K562 (cell line): Measurements from ENCODE around the gene SSH3. TPM values are rescaled to one million over a fixed set of nuclear protein-coding genes. Genes with fewer than 3 reads are reported as not detected.

Source experiments
- ATAC-seq: fragments of 200-7000 bp; cut with Tn5 transposase; 3 replicates; pipeline ENCODE4 v1.9.1; 2020; ENCODE audit warnings: moderate library complexity
- BruUV-seq: library from RNA; stranded (reverse); fragments of 400-500 nt; replicated peaks from 2 replicates; lab custom pipeline; 2021; lab: Mats Ljungman, UMichigan
- CTCF ChIA-PET: fragments of 300-600 bp; formaldehyde crosslinking; extraction: SDS; loops from one replicate; lab custom pipeline; 2021; ENCODE audit warnings: low intra/inter-chr PET ratio; lab: Yijun Ruan, JAX
- POLR2A ChIA-PET: fragments of 300-600, 350-650 bp; sonication (Branson Sonifier 250); formaldehyde crosslinking; extraction: SDS; loops from one replicate; lab custom pipeline; 2021; ENCODE audit warnings: antibody characterized with exemption, inconsistent platforms; lab: Yijun Ruan, JAX
- DNase-seq, 4 experiments: peaks; one replicate each; pipeline versions ENCODE4 v3.0.0 to v3.0.0-alpha.2; 2011 to 2018; ENCODE audit warnings: low spot score in 3 of 4, mixed read lengths in 3 of 4; ENCODE audit errors: extremely low read depth in 1 of 4
- FAIRE-seq: peaks from 2 replicates; lab custom pipeline; 2011; peaks lifted over from hg19 to GRCh38; lab: Jason Lieb, UNC
- H2AFZ ChIP-seq: 2 replicates; pipeline ENCODE4 v1.6.0; 2011; ENCODE audit warnings: low read depth, low read length, control low read depth, inconsistent platforms
- H3K27ac ChIP-seq: fragments of 200-600 bp; 3 replicates; pipeline ENCODE4 v1.8.0; 2011; ENCODE audit warnings: low read depth, mild to moderate bottlenecking, control low read depth, inconsistent platforms, low read length, moderate library complexity, mixed read lengths; ENCODE audit errors: extremely low read depth
- H3K27me3 ChIP-seq, 2 experiments: fragments of 300-600 bp in 1 of 2; 2 replicates in 1 of 2; 3 replicates in 1 of 2; pipeline versions ENCODE4 v1.6.0 to v1.8.0; 2011; ENCODE audit warnings: inconsistent platforms in 2 of 2, low read length in 2 of 2, mild to moderate bottlenecking in 1 of 2, mixed read lengths in 1 of 2, moderate library complexity in 1 of 2; ENCODE audit not compliant: control insufficient read depth in 2 of 2, insufficient read depth in 2 of 2
- H3K36me3 ChIP-seq: fragments of 300-600 bp; 3 replicates; pipeline ENCODE4 v1.8.0; 2011; ENCODE audit warnings: mild to moderate bottlenecking, low read length, inconsistent platforms; ENCODE audit not compliant: control insufficient read depth, insufficient read depth
- H3K4me1 ChIP-seq, 2 experiments: fragments of 200-600 bp in 1 of 2; replicated peaks in 1 of 2; 2 replicates in 1 of 2; 3 replicates in 1 of 2; pipeline versions ENCODE4 v1.5.1 to v1.8.0; 2011; ENCODE audit warnings: inconsistent platforms in 2 of 2, low read length in 2 of 2, mild to moderate bottlenecking in 1 of 2, mixed read lengths in 1 of 2, moderate library complexity in 1 of 2; ENCODE audit not compliant: control insufficient read depth in 2 of 2, insufficient read depth in 2 of 2
- H3K4me2 ChIP-seq: 2 replicates; pipeline ENCODE4 v1.6.1; 2011; ENCODE audit warnings: low read length, control low read depth, inconsistent platforms, mixed read lengths; ENCODE audit not compliant: insufficient read depth
- H3K4me3 ChIP-seq: fragments of 200-600 bp; sonication (generic), shearing (Covaris generic); 2 replicates; pipeline ENCODE4 v1.5.1; 2016; ENCODE audit warnings: control low read depth, inconsistent platforms
- H3K79me2 ChIP-seq: fragments of 200-600 bp; 3 replicates; pipeline ENCODE4 v1.8.0; 2011; ENCODE audit warnings: low read length, inconsistent platforms; ENCODE audit not compliant: control insufficient read depth, insufficient read depth
- H3K9ac ChIP-seq, 2 experiments: 2 replicates each; pipeline versions ENCODE4 v1.6.0 to v1.6.1; 2011; ENCODE audit warnings: low read depth in 2 of 2, low read length in 2 of 2, control low read depth in 1 of 2, inconsistent platforms in 1 of 2, mild to moderate bottlenecking in 1 of 2, mixed read lengths in 1 of 2; ENCODE audit not compliant: insufficient read depth in 1 of 2
- H3K9me1 ChIP-seq: one replicate; pipeline ENCODE4 v1.6.0; 2011; ENCODE audit warnings: inconsistent platforms, mild to moderate bottlenecking, low read length, moderate library complexity; ENCODE audit not compliant: control insufficient read depth, insufficient read depth
- H3K9me3 ChIP-seq: replicated peaks from 2 replicates; pipeline ENCODE4 v1.5.1; 2011; ENCODE audit warnings: low read depth, low read length, inconsistent platforms; ENCODE audit not compliant: control insufficient read depth, insufficient read depth
- H4K20me1 ChIP-seq: replicated peaks from 2 replicates; pipeline ENCODE4 v1.6.1; 2011; ENCODE audit warnings: low read length, inconsistent platforms, mixed read lengths; ENCODE audit not compliant: control insufficient read depth, insufficient read depth
- BMI1 ChIP-seq: fragments of 150-350 bp; IDR thresholded peaks from 2 replicates; pipeline ENCODE4 v1.6.1; 2014; ENCODE audit warnings: low read length
- RBFOX2 ChIP-seq: fragments of 200-400 bp; formaldehyde crosslinking; IDR thresholded peaks from 2 replicates; pipeline ENCODE4 v1.6.1; 2017; ENCODE audit warnings: low read depth, mild to moderate bottlenecking, low read length, moderate library complexity
- RBM34 ChIP-seq: fragments of 200-400 bp; formaldehyde crosslinking; IDR thresholded peaks from 2 replicates; pipeline ENCODE4 v1.6.1; 2018; ENCODE audit warnings: low read length, borderline replicate concordance; ENCODE audit not compliant: insufficient read depth
- SRSF3 ChIP-seq: fragments of 200-400 bp; formaldehyde crosslinking; IDR thresholded peaks from 2 replicates; pipeline ENCODE4 v1.6.1; 2016; ENCODE audit warnings: mild to moderate bottlenecking, low read length, moderate library complexity; ENCODE audit not compliant: insufficient read depth
- USF2 ChIP-seq: sonication (generic); formaldehyde crosslinking; IDR thresholded peaks from 2 replicates; pipeline ENCODE4 v1.5.0; 2020; ENCODE audit warnings: missing genetic modification reagents
- ZNF511 ChIP-seq: sonication (generic); formaldehyde crosslinking; IDR thresholded peaks from 2 replicates; pipeline ENCODE4 v1.8.0; 2022; ENCODE audit warnings: mild to moderate bottlenecking, missing genetic modification reagents
- WGBS: fragments of 100-300 bp; shearing (Covaris generic); methylation state at CpG from one replicate; pipeline ENCODE4 v1.1.6; 2016; ENCODE audit warnings: low coverage, mixed read lengths; ENCODE audit not compliant: insufficient coverage; ENCODE audit errors: missing lambda C conversion rate; 5-methylcytosine and 5-hydroxymethylcytosine counted together
- in situ Hi-C: fragments of 300-500 bp; cut with MboI; formaldehyde crosslinking; loops from 4 replicates; pipeline ENCODE4 v1.15.0; 2018; ENCODE audit warnings: inconsistent platforms, mixed read lengths
- intact Hi-C: fragments of 100-400 bp; cut with micrococcal nuclease; formaldehyde crosslinking; loops from 2 replicates; pipeline ENCODE4 v1.14.2; 2022
- polyA plus RNA-seq, 8 experiments: library from polyadenylated mRNA; depleted of rRNA in 4 of 8; stranded (reverse) in 5 of 8; unstranded in 3 of 8; fragments of >200 nt; fragmentation: Nextera tagmentation in 2 of 8; fragmentation: Illumina TruSeq in 1 of 8; extraction: Ambion mirVana in 2 of 8; extraction: Trizol in 1 of 8; gene quantifications; 2 replicates each; pipeline versions ENCODE4 v1.2.1 to v1.2.3, GENCODE V29; 2011 to 2014; ENCODE audit warnings: inconsistent platforms in 1 of 8, missing spikeins in 1 of 8
- total RNA-seq, 7 experiments: library from RNA; depleted of rRNA in 6 of 7; stranded (reverse); fragments of >200 nt in 6 of 7; fragmentation: Illumina TruSeq in 2 of 7; extraction: Trizol in 2 of 7; gene quantifications; 2 replicates each; pipeline versions ENCODE4 v1.2.1 to v1.2.3, GENCODE V29; 2011 to 2021; ENCODE audit warnings: low replicate concordance in 1 of 7

SSH3 gene
- total and polyA plus RNA-seq, 9 of the 15 experiments (the other 6 are each of a cell fraction or from before 2014, with no cell fraction given): 0.07 to 1.0 (median 0.24) TPM; not detected in 3

GRCh38 chr11:67270256-67271204 lies 32.8 kb upstream of the SSH3 start:
- H3K4me2 ChIP-seq: 0 out of 2 replicates have a peak overlapping the region, but pooled peaks have one; percentile 25
- no peak for DNase-seq
- H3K9me3 ChIP-seq: no peaks in the 10 kb centered on the region
- POLR2A ChIA-PET: interaction anchor here (0.6 to 1.6 kb wide), 5 partner anchors 8 to 245 kb away, joined by 3 to 5 read pairs (median 4); no protein-coding TSS in a partner anchor
- H4K20me1 ChIP-seq: peaks cover 20% of the 10 kb centered on the region; the same call in 1 of the 2 replicates
- TSS peak; percentile 5 for BruUV-seq
- FAIRE-seq: no peak
- H3K79me2 ChIP-seq: peaks cover 91% of the 10 kb centered on the region
- TF ChIP-seq SRSF3: no peak
- TF ChIP-seq ZNF511 (CRISPR knock-in tag): no peak
- TF ChIP-seq BMI1: no peak
- peak; percentile 5; the same call in 1 of the 2 replicates for TF ChIP-seq RBFOX2
- no peak for TF ChIP-seq RBM34
- no peak for TF ChIP-seq USF2
- TF ChIP-seq, all 486 proteins: peak for 1
- H3K36me3 ChIP-seq: peaks cover 72% of the 10 kb centered on the region; the same call in 2 of the 3 replicates
- intact Hi-C loops: no loop called here
- peak overlapping the region in 1 of 2 experiments; percentile 70; a peak in 2 of 4 replicates for H3K9ac ChIP-seq
- no peaks in the 10 kb centered on the region for H3K27me3 ChIP-seq
- no peak overlapping the region for H3K4me3 ChIP-seq
- ATAC-seq: no peak
- peaks cover 34 to 85% of the 10 kb centered on the region in 2 experiments for H3K4me1 ChIP-seq
- H3K27ac ChIP-seq: peak overlapping the region; percentile 22; the same call in 2 of the 3 replicates
- CTCF ChIA-PET: no interaction called here
- H2AFZ ChIP-seq: no peak overlapping the region
- H3K9me1 ChIP-seq: peaks cover 7% of the 10 kb centered on the region
- 65% methylated on average over 22 of the region's 28 CpGs for WGBS
- in situ Hi-C loops: no loop called here
